Parathyroid adenoma (tissue), 2 donors: Measurements from ENCODE around the gene FLNB.

Experiments
- H2AFZ ChIP-seq: fragments of 300-600 bp; sonication (generic); one replicate; pipeline ENCODE4 v1.7.0; 2017; ENCODE audit warnings: antibody characterized with exemption, mild to moderate bottlenecking
- H3K27ac ChIP-seq: fragments of 300-600 bp; sonication (generic); one replicate; pipeline ENCODE4 v1.7.0; 2017
- H3K27me3 ChIP-seq: fragments of 300-600 bp; sonication (generic); one replicate; pipeline ENCODE4 v1.7.0; 2017; ENCODE audit warnings: low read length; ENCODE audit not compliant: control insufficient read depth, insufficient read depth
- H3K36me3 ChIP-seq: fragments of 300-600 bp; sonication (generic); one replicate; pipeline ENCODE4 v1.7.0; 2017; ENCODE audit warnings: low read length; ENCODE audit not compliant: control insufficient read depth, insufficient read depth
- H3K4me1 ChIP-seq: fragments of 300-600 bp; sonication (generic); one replicate; pipeline ENCODE4 v1.7.0; 2017; ENCODE audit warnings: control low read depth
- H3K4me2 ChIP-seq: fragments of 300-600 bp; sonication (generic); one replicate; pipeline ENCODE4 v1.7.0; 2017; ENCODE audit warnings: low read length
- H3K4me3 ChIP-seq: fragments of 300-600 bp; sonication (generic); one replicate; pipeline ENCODE4 v1.7.0; 2017; ENCODE audit warnings: low read depth, low read length
- H3K79me2 ChIP-seq: fragments of 300-600 bp; sonication (generic); one replicate; pipeline ENCODE4 v1.7.0; 2017; ENCODE audit warnings: control low read depth
- H3K9ac ChIP-seq: fragments of 300-600 bp; sonication (generic); one replicate; pipeline ENCODE4 v1.7.0; 2017; ENCODE audit warnings: mild to moderate bottlenecking
- H3K9me3 ChIP-seq: fragments of 300-600 bp; sonication (generic); one replicate; pipeline ENCODE4 v1.7.0; 2017; ENCODE audit warnings: low read length; ENCODE audit not compliant: control insufficient read depth
- CTCF ChIP-seq: fragments of 300-600 bp; sonication (generic); IDR thresholded peaks from one replicate; pipeline ENCODE4 v1.7.0; 2017; ENCODE audit warnings: antibody characterized with exemption, mild to moderate bottlenecking
- donor health status: primary hyperparathyroidism.

FLNB gene

GRCh38 chr3:58209933-58210332, 201.7 kb downstream of the FLNB start:
- Histone ChIP-seq H2AFZ (no peak overlapping the region), H3K27me3 (no peaks in the 10 kb centered on the region), H3K9ac (no peak overlapping the region), H3K79me2 (no peaks in the 10 kb centered on the region), H3K4me2 (no peak overlapping the region), H3K27ac (no peak overlapping the region), H3K36me3 (no peaks in the 10 kb centered on the region), H3K4me1 (no peaks in the 10 kb centered on the region), H3K9me3 (no peaks in the 10 kb centered on the region), H3K4me3 (no peak overlapping the region)
- no peak for TF ChIP-seq CTCF

- H3K36me3 ChIP-seq: no peaks in the 10 kb centered on the region
- H3K79me2 ChIP-seq: no peaks in the 10 kb centered on the region
- H3K27ac ChIP-seq: no peak within 1 kb of the TSS
- H3K4me3 ChIP-seq: no peak within 1 kb of the TSS
- H3K9ac ChIP-seq: no peak within 1 kb of the TSS
- no peaks in the 10 kb centered on the region for H3K4me1 ChIP-seq
- no peak within 1 kb of the TSS for H2AFZ ChIP-seq
- TF ChIP-seq CTCF: no peak
- H3K4me2 ChIP-seq: no peak within 1 kb of the TSS
- no peaks in the 10 kb centered on the region for H3K27me3 ChIP-seq
- no peaks in the 10 kb centered on the region for H3K9me3 ChIP-seq
Measured at GRCh38 chr3:58210761-58211460, 202.7 kb downstream of the FLNB start, which contains the start of gene DNASE1L3. Gene DNASE1L3 (minus strand): TSS chr3:58210972. CDS start chr3:58210906, 66 bp downstream.

- H3K27ac ChIP-seq: no peak overlapping the region
- H3K4me2 ChIP-seq: no peak overlapping the region
- no peaks in the 10 kb centered on the region for H3K27me3 ChIP-seq
- no peaks in the 10 kb centered on the region for H3K79me2 ChIP-seq
- peaks cover 3% of the 10 kb centered on the region for H3K4me1 ChIP-seq
- H2AFZ ChIP-seq: peak overlapping the region; percentile 22
- no peak for TF ChIP-seq CTCF
- no peak overlapping the region for H3K9ac ChIP-seq
- no peaks in the 10 kb centered on the region for H3K9me3 ChIP-seq
- H3K36me3 ChIP-seq: no peaks in the 10 kb centered on the region
- no peak overlapping the region for H3K4me3 ChIP-seq
Measured at GRCh38 chr3:58214484-58215316, 206.5 kb downstream of the FLNB start.

GRCh38 chr3:58215317-58216025, 207.2 kb downstream of the FLNB start:
- Histone ChIP-seq H3K9me3 (no peaks in the 10 kb centered on the region), H3K27me3 (no peaks in the 10 kb centered on the region), H3K4me2 (no peak overlapping the region), H3K79me2 (no peaks in the 10 kb centered on the region), H3K4me3 (no peak overlapping the region), H3K36me3 (no peaks in the 10 kb centered on the region), H2AFZ (peak overlapping the region; percentile 22), H3K9ac (no peak overlapping the region), H3K4me1 (peaks cover 3% of the 10 kb centered on the region), H3K27ac (no peak overlapping the region)
- no peak for TF ChIP-seq CTCF
